ENCODE data around the gene TRIM31. TPM values are rescaled to one million over a fixed set of nuclear protein-coding genes. Genes with fewer than 3 reads are reported as not detected.

TRIM31 gene
- total RNA-seq, 2 experiments from 2014 or later, result not detected

DNA sequence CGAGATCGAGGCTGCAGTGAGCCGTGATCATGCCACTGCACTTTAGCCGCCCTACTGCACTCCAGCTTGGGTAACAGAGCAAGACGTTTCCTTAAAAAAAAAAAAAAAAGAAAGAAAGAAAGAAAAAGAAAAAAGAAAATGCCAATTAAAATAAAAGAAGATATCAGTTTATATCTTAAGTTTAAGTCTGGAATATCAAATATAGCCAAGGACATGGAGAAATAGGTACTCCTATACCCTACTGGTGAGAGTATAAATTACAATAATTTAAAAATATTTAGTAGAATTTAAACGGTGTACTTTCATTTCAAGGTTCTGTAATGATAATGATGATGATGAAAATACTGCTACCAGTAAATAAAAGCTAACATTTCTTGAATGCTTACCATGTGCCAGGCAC lies 3.8 kb upstream of the TRIM31 start:
- Mint-ChIP-seq H3K4me1 (ENCODE audit: low read depth) (peaks cover 13% of the 10 kb centered on the region), H3K27me3 (peaks cover 26% of the 10 kb centered on the region), H3K36me3 (ENCODE audit: low read depth) (no peaks in the 10 kb centered on the region), H3K27ac (no peak overlapping the region), H3K4me3 (no peak overlapping the region), H3K9me3 (no peaks in the 10 kb centered on the region)
- TF ChIP-seq CTCF (IDR thresholded peaks at IDR 0.05), result peak; percentile 14
- intact Hi-C loops (cut with micrococcal nuclease), result no loop called here
- no peak for ATAC-seq
- ChIA-PET CTCF (interaction anchor here (0.8 to 7.7 kb wide), 2 partner anchors 15 to 54 kb away, joined by 3 to 61 read pairs; no protein-coding TSS in a partner anchor), POLR2A (interaction anchor here (0.7 kb wide), 1 partner anchor 857 kb away, joined by 3 read pairs; no protein-coding TSS in a partner anchor)
- DNase-seq, result no peak

- Mint-ChIP-seq H3K9me3 (no peaks in the 10 kb centered on the region), H3K4me3 (no peak overlapping the region), H3K36me3 (ENCODE audit: low read depth) (no peaks in the 10 kb centered on the region), H3K4me1 (ENCODE audit: low read depth) (peaks cover 13% of the 10 kb centered on the region), H3K27ac (no peak overlapping the region), H3K27me3 (peaks cover 37% of the 10 kb centered on the region)
- TF ChIP-seq CTCF (IDR thresholded peaks at IDR 0.05), result no peak
- ChIA-PET POLR2A (no interaction called here), CTCF (interaction anchor here (1.1 to 7.7 kb wide), 2 partner anchors 11 to 18 kb away, joined by 4 to 61 read pairs; no protein-coding TSS in a partner anchor)
- DNase-seq (no peak), ATAC-seq (no peak)
- intact Hi-C loops (cut with micrococcal nuclease), result no loop called here
Measured at GRCh38 chr6:30113841-30114240, 951 bp upstream of the TRIM31 start.

DNA sequence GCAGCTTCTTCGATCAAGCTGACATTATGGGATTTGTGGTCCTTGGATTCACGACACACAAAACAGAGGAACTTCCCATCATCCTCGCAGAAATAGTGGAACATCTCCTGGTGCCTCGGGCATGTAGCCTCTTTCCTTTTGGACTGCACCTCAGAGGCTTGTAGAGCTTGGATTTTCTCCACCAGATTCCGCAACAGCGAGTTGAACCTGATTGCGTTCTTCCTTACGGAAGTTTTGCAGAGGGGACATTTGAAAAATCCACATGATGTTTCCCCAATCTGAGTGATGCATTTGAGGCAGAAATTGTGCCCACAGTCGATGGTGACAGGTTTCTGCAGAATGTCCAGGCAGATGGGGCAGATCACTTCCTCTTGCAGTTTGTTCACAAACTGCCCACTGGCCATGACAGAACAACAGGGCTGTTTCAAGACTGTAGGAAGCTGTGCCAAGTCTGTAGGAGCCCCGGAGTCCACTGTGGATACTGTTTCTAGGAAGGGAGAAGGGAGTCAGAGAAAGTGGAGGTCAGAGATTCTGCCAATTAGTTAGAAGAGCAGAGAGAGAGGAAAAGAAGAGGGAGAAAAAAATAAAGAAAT lies 392 bp downstream of the TRIM31 start:
- no peak overlapping the region for H3K4me3 Mint-ChIP-seq
- peaks cover 45% of the 10 kb centered on the region for H3K27me3 Mint-ChIP-seq
- CTCF ChIA-PET, result interaction anchor here (2.9 to 7.7 kb wide), 2 partner anchors 9 to 19 kb away, joined by 19 to 61 read pairs; no protein-coding TSS in a partner anchor
- no peaks in the 10 kb centered on the region for H3K9me3 Mint-ChIP-seq
- H3K4me1 Mint-ChIP-seq (ENCODE audit: low read depth), result peaks cover 13% of the 10 kb centered on the region
- no peaks in the 10 kb centered on the region for H3K36me3 Mint-ChIP-seq (ENCODE audit: low read depth)
- intact Hi-C loops (cut with micrococcal nuclease), result no loop called here
- H3K27ac Mint-ChIP-seq, result no peak overlapping the region
- POLR2A ChIA-PET, result interaction anchor here (0.7 to 0.8 kb wide), 2 partner anchors 23 to 46 kb away, joined by 3 to 4 read pairs; partner anchors contain the start of gene TRIM40
- no peak for TF ChIP-seq CTCF (IDR thresholded peaks at IDR 0.05)
- no peak for DNase-seq
- ATAC-seq, result no peak

DNA sequence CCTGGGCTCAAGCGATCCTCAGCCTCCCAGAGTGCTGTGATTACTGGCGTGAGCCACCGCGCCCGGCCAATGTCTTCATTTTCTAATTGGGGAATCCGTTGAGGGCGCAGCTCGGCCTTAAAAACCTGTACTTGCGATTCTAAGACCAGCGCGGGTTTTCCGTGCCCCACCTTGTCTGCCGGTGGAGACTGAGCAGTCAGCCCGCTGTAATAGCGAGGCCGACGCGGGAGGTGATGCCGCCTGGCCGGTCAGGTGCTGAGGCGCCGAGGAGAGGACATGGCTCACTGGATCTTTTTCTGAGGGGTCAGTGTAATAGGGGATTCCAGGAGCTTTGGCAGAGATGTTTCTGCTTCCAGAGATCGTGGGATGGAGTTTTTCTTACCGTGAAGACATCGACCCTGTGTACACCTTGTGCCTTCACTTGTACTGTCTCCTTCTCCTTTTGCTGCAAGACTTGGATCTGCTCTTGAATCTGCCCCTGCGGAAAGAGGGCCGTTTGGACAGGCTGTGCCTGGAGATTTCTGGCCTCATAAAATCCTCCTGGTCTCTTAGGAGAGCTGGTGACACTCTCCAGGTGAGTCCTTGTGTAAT lies 1.5 kb downstream of the TRIM31 start:
- intact Hi-C loops (cut with micrococcal nuclease), result no loop called here
- ChIA-PET CTCF (interaction anchor here (2.9 to 7.7 kb wide), 2 partner anchors 8 to 20 kb away, joined by 19 to 61 read pairs; no protein-coding TSS in a partner anchor), POLR2A (no interaction called here)
- no peak overlapping the region for H3K27ac Mint-ChIP-seq
- no peak for TF ChIP-seq CTCF (IDR thresholded peaks at IDR 0.05)
- DNase-seq (no peak), ATAC-seq (no peak)
- no peaks in the 10 kb centered on the region for H3K36me3 Mint-ChIP-seq (ENCODE audit: low read depth)
- no peak overlapping the region for H3K4me3 Mint-ChIP-seq
- H3K9me3 Mint-ChIP-seq, result no peaks in the 10 kb centered on the region
- peaks cover 49% of the 10 kb centered on the region for H3K27me3 Mint-ChIP-seq
- H3K4me1 Mint-ChIP-seq (ENCODE audit: low read depth), result peaks cover 13% of the 10 kb centered on the region

DNA sequence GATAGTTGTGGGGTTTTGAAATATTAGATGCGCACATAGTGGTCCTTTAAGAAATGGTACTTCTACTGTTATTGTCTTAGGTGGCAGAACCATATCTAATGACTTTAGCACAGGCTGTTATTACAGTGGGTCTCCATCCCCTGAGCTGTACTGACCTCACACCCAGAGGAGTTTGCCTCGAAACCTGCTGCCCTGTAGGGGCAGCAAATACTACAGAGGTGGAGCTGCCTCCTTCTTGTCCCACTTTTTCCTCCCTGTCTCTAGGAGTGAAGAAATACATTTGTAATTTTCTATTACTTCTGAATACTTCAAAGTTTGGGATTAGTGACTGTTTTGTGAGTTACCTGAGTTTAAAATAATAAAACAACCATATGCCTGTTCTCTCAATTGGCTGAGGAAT lies 8.2 kb downstream of the TRIM31 start:
- ChIA-PET POLR2A (interaction anchor here (1.0 to 3.3 kb wide), 2 partner anchors 26 to 38 kb away, joined by 5 to 16 read pairs; no protein-coding TSS in a partner anchor), CTCF (interaction anchor here (0.7 to 8.9 kb wide), 13 partner anchors 10 to 253 kb away, joined by 3 to 324 read pairs (median 5); partner anchors contain the start of gene TRIM40)
- Mint-ChIP-seq H3K9me3 (no peaks in the 10 kb centered on the region), H3K4me1 (ENCODE audit: low read depth) (peaks cover 32% of the 10 kb centered on the region), H3K27me3 (peaks cover 45% of the 10 kb centered on the region), H3K36me3 (ENCODE audit: low read depth) (no peaks in the 10 kb centered on the region), H3K4me3 (no peak overlapping the region), H3K27ac (no peak overlapping the region)
- TF ChIP-seq CTCF (IDR thresholded peaks at IDR 0.05), result no peak
- intact Hi-C loops (cut with micrococcal nuclease), result no loop called here
- no peak for ATAC-seq
- DNase-seq, result no peak

Measured in activated CD8-positive, alpha-beta T cell treated with anti-CD3 and anti-CD28 coated beads for 36 hours (primary cell).